Stimulated activated CD4-positive, alpha-beta T cell treated with anti-CD3 and anti-CD28 coated beads, TNF-alpha, amount 100 ng/mL, for 48 hours (primary cell): Measurements from ENCODE around the gene CACNA1C.

Experiments used
- DNase-seq, 3 donors: peaks; one replicate each; pipeline ENCODE4 v3.0.0-alpha.2; 2020; ENCODE audit warnings: low read depth in 3 of 3

CACNA1C gene

DNA sequence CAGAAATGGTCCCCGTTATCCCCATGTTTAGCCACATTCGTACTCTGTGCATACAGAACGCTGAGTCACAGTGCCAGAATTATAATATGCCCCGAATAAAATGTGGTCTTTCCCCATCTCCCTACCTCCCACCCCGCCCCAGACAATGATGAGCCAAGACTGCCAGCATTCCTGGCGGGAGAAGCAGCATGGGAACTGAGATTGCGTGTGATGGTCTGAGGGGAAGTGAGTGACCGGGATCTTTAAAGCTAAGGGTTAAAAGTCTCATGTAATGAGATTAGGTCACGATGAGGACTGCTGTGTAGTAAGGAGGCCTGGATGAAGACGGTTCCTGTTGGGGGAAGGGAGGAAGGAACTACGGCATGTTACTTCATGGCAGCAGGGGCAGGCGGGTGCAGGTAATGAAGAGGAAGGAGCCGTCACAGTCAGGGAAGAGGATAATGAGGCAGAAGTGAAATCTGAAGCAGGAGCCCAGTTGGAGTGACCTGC lies 498.7 kb downstream of the CACNA1C start:
- DNase-seq = no peak

DNA sequence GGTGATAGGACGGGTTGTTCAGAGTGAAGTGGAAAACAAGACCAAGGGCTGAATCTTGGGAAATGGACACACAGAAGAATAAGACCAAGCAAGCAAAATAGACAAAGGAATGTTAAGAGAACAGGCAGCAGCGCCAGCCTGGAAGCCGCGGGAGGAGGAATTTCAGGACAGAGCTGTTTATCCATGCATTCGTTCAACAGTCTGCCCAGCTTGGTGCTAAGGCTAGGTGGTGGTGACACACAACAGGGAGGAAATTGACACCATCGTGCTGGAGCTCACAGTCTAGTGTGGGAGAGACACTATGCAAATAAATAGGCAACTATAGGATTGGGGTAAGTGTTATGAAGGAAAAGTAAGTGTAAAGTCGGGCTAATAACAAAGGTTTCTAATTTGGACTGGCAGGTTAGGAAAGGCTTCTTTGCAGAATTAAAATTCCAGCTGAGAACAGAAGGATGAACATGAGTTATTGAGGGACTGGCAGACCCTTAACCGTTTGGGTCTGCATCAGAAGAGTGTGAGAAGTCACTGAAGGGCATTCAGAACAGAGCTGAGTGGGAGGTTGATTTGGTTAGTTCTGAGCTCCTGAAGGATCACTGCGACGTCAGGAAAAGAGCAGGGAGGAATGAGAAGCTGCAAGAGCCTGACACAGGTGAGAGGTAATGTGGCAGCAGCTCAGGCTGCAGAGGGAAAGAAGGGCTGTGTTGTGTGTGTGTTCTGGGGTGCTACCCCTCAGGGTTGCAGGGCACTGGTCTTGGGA lies 499.4 kb downstream of the CACNA1C start:
- DNase-seq = no peak

DNA sequence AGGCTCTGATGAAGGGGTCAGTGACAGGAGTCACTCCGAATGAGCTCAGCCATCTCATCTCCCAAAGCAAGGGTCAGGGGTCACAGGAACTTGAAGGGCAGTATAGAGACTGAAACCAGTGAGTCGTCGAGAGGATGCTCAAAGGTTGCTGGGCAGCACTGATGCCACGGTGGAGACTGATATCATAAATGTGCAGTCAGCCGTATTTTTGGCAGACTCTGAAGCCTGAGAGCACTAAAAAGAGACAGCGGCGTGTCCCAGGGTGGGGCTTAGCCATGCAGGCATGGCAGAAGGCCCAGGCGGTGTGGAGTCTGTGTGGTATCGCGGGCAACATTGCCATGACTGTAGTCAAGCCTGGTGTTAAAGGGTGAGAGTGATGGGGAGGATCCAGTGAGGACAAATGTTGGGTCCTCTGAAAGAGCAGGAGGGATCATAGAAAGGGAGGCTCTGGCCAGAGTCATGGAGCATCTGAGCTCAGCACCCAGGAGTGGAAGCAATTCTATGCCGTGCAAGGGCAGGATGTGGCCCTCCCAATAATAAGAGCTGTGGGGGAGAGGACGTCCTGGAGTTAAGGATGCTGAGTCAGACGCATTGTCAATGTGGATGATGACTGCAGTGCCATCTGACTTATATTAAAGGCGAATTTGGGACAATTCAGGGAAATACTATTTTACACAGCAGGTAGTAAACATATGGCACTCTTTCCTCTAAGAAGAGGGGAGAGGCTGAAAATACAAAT lies 500.8 kb downstream of the CACNA1C start:
- DNase-seq = no peak

DNA sequence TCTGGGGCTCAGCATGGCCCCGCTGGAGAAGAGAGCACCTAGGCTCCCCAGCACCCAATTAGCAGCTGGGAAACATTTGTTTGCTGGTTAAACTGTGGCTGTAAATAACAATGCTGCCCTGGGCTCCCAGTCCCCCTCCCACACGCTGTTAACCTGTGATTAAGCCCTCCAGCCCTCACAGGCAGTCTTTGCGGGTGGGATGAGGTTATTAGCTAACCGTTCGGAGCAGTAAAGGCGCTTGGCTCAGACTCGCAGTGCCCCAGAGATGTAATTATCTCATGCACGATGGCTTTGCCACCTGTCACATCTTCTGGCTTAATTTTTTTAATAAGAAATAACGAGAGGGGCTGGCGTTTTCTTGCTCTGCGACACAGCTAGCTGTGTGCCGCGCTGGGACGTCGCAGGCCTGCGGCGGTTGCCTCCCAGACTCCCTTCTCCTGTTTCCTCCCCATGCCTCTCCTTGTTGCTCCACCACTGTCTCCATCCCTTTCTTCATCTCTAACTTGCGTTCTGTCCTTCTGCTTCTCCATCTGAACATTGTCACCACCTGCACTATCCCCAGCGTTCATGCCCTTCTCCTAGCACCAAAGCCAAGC lies 502.8 kb downstream of the CACNA1C start:
- DNase-seq = no peak

DNA sequence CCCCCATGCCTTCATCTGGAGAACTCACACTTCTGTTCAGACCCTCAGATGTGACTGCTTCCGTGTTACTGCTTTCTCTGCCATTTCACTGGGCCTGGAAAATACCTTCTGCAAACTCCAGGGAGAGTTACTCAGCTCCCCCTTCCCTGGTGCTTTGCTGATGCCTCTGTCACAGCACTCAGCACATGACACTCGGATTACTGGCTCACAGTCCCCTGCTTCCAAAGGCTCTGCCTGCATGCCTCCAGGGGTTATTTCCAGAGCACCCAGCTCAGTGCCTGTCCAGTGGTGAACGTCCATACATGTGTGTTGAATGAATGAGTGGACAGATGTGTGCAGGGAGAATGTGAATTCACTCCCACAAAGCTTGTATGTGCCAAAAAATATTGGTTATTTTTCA lies 504.8 kb downstream of the CACNA1C start:
- DNase-seq = no peak

DNA sequence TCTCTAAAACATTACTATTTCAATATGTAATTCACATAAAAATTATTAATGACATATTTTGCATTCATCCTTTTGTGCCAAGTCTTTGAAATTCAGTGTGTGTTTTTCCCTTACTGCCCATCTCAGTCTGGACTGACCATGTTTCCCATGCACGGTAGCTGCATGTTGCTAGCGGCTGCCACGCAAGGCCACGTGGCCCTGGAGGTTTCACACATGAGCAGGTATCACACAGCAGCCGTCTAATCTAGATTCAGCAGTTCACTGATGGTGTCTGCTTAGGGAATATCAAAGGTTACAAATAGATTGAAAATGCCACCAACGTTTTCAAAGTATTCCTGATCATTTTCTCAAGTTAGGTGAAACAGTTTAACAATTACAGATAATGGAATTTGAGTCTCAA lies 507.1 kb downstream of the CACNA1C start:
- no peak for DNase-seq

DNA sequence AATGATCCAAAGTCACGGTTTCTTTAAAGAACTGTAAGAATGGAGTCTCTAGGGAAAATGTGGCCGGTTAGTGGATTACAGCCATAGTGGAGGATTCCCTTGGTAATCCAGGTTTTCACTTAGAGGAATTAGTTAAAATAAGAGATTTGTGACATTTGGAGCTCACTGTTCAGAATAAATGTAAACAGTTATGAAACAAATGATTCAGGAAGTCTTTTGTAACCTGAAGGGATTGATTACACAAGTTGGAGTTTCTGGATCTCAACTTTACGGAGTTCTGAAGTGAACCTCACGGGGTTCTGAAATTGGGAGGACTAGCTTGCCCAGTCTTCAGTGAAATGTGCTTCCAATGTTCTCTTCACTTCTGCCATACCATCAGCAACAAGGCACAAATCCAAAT lies 507.6 kb downstream of the CACNA1C start:
- no peak for DNase-seq

DNA sequence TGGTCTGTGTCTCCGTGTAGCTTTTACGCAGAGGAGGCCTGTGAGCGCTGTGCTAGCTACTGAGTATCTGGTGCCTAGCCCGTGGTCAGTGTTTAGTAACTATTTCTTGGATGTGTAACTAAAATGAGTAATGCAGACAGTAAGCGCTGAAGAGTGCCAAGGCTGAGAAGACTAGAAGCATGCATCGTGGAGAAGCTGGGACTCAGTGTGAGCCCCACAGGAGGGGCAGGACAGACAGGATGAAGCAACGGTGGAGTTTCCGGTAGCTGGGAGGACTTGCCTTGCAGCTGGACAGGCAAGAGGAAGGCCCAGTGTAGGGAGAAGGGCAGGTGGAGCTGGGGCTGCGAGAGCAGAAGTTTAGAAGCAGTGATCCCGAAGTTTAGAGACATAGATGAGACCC lies 508.6 kb downstream of the CACNA1C start:
- DNase-seq = no peak

DNA sequence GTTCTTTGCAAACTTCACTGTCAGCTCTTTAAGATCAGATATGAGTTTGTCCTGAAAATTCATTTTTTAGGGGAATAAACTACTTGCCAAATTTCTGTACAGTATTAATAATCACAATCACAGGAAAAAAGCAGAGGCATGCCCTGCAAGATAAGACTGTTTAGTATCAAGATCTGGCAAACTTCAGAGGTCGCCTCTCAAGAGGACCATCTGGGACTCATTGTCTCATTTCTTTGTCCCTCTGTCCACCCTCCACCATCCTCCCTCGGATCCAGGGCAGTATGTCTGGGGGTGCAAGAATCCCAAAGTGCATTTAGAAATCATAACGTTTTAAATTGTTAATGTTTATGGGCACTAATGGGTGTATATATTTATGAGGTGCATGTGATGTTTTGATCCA lies 509.6 kb downstream of the CACNA1C start:
- no peak for DNase-seq

DNA sequence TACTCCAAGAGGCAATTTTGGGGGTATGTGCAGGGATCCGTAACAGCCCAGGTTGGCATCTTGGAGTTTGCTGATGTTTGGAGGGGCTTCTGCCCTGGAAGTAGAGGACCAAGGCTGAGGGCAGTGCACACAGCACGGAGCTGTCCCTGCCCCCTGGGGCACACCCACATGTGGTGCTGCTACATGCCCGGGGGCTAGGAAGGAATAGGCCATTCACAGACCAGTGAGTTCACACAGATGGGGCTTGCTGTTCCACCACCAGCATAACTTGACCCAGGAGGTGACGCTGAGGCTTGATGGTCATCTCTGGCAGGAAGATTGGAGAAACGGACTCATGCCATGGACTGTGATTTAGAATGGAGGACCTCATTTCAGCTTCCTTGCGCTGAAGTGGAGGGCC lies 510.9 kb downstream of the CACNA1C start:
- no peak for DNase-seq

DNA sequence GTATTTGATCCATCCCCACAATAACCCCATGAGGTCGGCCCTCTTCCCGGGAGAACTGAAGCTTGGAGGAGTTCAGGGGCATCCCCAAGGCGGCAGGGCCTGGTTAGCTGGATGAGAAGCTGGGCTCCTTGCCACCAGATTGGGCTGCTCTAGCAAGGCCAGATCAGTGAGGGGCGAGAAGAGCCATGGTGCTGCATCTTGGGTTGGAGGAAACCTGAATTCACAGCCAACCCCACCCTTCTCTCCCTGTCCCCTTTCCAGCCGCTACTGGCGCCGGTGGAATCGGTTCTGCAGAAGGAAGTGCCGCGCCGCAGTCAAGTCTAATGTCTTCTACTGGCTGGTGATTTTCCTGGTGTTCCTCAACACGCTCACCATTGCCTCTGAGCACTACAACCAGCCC lies 513.4 kb downstream of the CACNA1C start:
- DNase-seq = no peak

DNA sequence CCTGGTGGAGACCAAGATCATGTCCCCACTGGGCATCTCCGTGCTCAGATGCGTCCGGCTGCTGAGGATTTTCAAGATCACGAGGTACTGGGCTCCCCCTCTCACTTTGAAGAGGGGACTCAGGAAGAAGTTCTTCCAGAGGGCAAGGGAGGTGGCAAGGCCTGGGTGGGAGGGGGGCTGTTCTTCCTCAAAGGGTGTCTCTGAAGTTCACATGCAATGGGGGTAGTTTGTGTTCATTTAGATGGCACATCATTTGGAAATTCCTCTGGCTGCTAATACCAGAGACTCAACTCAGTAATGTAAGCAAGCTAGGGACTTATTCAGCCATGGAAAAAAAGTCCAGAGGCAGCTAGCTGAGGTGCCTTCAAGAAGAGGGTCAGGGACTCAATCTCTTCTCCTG lies 514.9 kb downstream of the CACNA1C start:
- no peak for DNase-seq

DNA sequence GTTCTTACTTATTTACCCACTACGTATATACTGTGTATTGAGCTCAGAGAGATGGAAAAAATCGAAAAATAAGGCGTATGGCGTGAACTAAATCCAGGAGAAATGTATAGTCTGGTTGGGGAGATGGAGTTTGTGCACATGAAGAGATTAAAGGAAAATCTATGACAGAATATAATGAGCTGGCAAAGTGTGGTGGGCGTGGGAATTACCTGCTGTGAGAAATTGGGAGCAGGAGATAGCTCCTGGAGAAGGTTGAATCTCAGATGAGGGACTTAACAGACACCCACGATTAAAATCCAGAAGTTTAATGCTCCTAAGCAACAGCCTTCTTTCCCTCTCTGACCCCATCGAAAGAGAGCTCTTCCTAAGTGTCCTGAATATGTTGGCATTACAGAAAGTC lies 517.8 kb downstream of the CACNA1C start:
- DNase-seq = no peak

DNA sequence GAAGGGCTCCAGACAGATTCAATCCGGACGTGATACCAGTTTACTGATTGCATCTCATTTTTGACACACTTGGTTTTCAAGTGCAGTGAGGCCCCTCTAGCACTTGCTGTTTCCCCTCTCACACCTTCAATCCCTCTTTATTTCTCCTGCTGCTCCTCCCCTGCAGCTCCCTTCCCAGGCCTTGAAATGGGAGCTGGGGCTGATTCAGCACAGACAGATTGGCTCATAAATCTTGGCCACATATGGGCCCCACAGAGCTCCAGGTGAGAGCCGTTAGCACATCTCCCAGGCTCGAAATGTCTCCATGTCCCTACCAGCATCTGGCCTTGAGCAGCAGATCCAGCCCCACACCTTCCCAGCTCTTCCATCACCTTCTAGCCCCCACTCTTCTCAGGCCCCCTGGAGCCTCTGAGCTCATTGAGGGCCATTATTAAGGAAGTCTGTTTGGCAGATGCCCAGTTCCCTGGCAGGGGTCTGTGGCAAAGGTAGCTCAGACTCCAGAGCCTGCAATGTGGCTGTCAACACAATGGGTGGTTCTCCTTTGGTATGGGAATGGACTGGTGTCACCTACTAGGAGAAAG lies 521.7 kb downstream of the CACNA1C start:
- no peak for DNase-seq

DNA sequence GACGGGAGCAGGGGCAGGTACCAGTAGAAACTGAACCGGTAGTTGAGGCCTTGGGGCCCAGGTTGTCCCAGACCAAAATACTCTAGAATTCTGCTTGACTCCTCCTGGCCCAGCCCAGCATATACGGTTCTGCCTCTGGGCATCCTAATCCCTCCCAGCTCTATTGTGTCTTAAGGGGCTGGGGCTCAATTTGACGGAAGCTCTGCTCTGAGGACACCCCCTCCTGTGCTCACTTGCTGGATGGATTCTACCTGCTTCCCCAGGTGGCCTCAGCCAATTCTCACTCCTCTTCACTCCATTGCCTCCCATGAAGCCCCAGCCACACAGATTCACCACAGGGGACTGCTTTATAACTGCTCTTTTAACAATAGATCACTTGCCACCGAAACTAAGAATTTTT lies 522.5 kb downstream of the CACNA1C start:
- DNase-seq = no peak

DNA sequence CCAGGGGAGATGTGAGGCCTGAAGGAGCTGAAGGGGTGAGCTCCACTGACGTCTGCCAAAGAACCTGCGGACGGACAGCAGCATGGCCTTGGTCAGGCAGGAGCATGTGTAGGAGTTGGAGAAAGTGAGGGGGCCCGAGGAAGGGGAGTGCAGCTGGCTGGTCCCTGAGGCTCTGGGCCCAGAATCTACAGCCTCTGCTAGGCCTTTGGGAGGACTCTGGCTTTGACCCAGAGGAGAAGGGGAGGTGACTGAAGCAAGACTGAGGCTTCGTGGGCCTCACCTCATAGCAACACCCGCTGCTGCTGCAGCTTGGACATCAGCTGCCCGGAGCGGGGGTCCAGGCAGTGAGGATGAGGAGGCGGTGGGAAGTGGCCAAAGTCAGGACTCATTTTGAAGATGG lies 525.4 kb downstream of the CACNA1C start:
- no peak for DNase-seq

DNA sequence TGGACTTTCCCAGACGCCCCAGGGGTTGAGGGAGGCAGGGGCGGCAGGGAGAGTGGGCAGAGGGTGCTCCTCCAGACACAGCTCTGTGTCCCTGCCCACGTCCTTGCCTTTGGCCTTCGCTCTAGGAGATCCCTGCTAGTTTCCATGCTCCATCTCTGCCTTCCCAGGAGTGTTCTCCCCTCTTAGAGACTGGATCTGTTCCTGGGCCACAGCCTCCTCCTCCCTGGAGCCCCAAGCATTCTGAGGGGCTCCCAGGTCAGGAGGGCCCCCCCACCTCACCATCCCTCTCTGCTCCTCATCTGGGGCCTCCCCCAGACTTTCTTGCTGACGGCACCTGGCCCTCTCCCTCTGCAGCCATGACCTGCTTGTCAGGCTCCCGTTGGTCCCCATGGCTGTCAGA lies 526.0 kb downstream of the CACNA1C start:
- no peak for DNase-seq

DNA sequence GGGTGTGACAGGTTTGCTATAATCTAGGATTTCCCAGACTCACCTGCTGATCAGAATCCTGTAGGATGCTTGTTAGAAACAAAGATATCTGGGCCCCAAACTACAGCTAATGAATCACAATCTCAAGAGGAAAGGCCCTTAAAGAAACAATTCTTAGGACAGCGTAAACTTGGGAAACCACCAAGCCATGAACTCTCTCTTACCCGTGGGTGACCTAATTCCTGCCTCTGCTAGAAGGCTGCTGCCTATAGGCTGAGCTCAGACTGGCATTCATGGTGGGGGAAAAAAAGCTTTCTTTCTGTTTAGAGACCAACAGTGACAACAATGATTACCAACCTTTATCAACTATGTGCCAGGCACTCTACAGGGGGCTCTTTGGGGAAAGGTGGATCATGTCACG lies 528.0 kb downstream of the CACNA1C start:
- DNase-seq = no peak

DNA sequence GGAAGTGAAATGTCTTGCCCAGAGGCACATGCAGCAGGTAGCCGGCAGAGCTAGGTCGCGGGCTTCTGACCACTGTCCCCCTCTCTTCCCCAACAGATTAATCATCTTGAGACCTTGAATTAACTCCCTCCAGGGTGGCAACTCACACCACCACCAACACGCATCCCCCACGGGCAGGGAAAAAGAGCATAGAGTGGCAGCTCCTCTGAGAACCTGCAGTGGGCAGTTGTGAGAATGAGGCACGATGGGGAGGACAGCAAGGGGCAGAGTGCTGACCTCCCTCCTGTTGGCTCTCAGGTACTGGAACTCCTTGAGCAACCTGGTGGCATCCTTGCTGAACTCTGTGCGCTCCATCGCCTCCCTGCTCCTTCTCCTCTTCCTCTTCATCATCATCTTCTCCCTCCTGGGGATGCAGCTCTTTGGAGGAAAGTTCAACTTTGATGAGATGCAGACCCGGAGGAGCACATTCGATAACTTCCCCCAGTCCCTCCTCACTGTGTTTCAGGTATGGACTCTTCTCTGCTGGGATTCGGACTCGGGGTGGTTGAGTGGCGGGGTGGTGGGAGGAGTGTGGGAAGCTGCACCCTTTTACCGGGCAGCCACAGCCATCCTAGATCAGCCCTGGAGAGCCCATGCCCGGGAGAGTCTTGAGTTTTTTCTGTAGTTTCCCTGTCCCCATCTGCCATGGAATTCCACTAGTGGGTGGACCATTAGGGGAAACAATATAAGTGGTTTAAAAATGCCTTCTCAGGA lies 528.7 kb downstream of the CACNA1C start:
- no peak for DNase-seq

DNA sequence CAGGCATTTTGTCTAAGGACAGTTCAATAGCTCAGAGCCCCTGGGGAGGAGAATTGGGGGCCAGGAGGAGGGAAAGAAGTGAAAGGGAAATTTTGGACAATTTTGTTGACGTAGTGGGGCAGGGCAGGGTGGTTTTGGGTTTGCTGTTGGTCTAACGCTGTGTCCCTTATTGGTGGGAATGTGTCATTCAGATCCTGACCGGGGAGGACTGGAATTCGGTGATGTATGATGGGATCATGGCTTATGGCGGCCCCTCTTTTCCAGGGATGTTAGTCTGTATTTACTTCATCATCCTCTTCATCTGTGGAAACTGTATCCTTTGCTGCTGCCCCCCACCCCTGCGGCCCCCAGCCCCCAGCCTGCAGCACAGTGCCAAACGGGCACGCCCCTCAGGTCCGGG lies 529.8 kb downstream of the CACNA1C start:
- no peak for DNase-seq

DNA sequence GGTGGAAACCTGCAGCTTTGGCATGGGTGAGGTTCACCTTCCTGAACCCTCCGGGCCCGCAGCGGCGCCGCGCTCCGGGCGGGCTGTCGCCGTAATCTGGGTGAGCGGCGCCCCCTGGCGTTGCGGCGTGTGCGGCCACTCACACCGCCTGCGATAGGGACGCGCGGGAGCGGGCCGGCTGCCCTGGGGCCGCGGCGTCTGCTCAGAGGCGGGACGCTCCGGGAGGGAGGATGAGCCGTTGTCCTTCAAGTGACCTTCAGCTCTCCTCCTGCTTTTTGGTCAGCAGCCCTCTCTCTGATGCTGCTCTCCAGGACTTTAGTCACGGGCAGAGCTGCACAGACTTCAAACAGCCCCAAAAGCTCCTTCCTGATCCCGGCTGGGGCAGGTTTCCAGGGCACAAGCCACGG lies 530.3 kb downstream of the CACNA1C start:
- DNase-seq = peak; percentile 17 to 61 (median 44)
